Natural killer cell (primary cell): ENCODE measurements around the gene SNX8. TPM values are rescaled to one million over a fixed set of nuclear protein-coding genes. Genes with fewer than 3 reads are reported as not detected.

Experiments
- ATAC-seq, 3 donors: fragments of 150-1000 bp in 2 of 3; fragments of 200-7000 bp in 1 of 3; cut with Tn5 transposase; 1 replicate in 1 of 3; 2 replicates in 2 of 3; pipeline ENCODE4 v1.10.0; 2021; ENCODE audit warnings: mild to moderate bottlenecking in 2 of 3, moderate library complexity in 2 of 3
- DNase-seq, 2 donors: peaks; one replicate each; pipeline versions ENCODE4 v3.0.0 to v3.0.0-alpha.2; 2013 to 2021; ENCODE audit warnings: mixed read lengths in 1 of 2
- H3K27ac ChIP-seq: one replicate; pipeline ENCODE4 v1.5.1; 2013; ENCODE audit warnings: mild to moderate bottlenecking, low read length
- H3K27me3 ChIP-seq: one replicate; pipeline ENCODE4 v1.6.1; 2013; ENCODE audit warnings: low read length; ENCODE audit not compliant: control insufficient read depth, insufficient read depth
- H3K36me3 ChIP-seq: one replicate; pipeline ENCODE4 v1.6.1; 2013; ENCODE audit warnings: low read length; ENCODE audit not compliant: control insufficient read depth, insufficient read depth
- H3K4me1 ChIP-seq: one replicate; pipeline ENCODE4 v1.6.1; 2013; ENCODE audit warnings: low read length; ENCODE audit not compliant: control insufficient read depth, insufficient read depth
- H3K4me3 ChIP-seq: one replicate; pipeline ENCODE4 v1.5.1; 2013; ENCODE audit warnings: low read length
- H3K9me3 ChIP-seq: one replicate; pipeline ENCODE4 v1.6.1; 2013; ENCODE audit warnings: low read length; ENCODE audit not compliant: control insufficient read depth, insufficient read depth
- H3K27ac Mint-ChIP-seq, 2 donors: one replicate each; pipeline ENCODE4 v1.8.0; 2022; ENCODE audit warnings: mild to moderate bottlenecking in 2 of 2, mixed read lengths in 2 of 2, moderate library complexity in 1 of 2
- H3K27me3 Mint-ChIP-seq, 2 donors: one replicate each; pipeline ENCODE4 v1.8.0; 2022; ENCODE audit warnings: low read depth in 2 of 2, mixed read lengths in 2 of 2
- H3K36me3 Mint-ChIP-seq: one replicate; pipeline ENCODE4 v1.8.0; 2022; ENCODE audit warnings: mixed read lengths
- H3K4me1 Mint-ChIP-seq, 2 donors: one replicate each; pipeline ENCODE4 v1.8.0; 2022; ENCODE audit warnings: mixed read lengths in 2 of 2
- H3K4me3 Mint-ChIP-seq: one replicate; pipeline ENCODE4 v1.8.0; 2022; ENCODE audit warnings: mild to moderate bottlenecking, moderate library complexity, mixed read lengths
- H3K9me3 Mint-ChIP-seq, 2 donors: one replicate each; pipeline ENCODE4 v1.8.0; 2022; ENCODE audit warnings: mixed read lengths in 2 of 2
- WGBS: methylation state at CpG from one replicate; pipeline ENCODE4 v1.1.7; 2013; ENCODE audit warnings: missing lambda C conversion rate; ENCODE audit not compliant: insufficient coverage; 5-methylcytosine and 5-hydroxymethylcytosine counted together
- intact Hi-C: fragments of 100-400 bp; cut with micrococcal nuclease; formaldehyde crosslinking; loops from one replicate; pipeline ENCODE4 v1.14.2; 2022
- total RNA-seq, 4 donors: library from RNA; stranded (reverse); fragments of 120-200 nt in 1 of 4; gene quantifications; one replicate each; pipeline versions ENCODE4 v1.2.3 to v1.2.4, GENCODE V29; 2013 to 2022
- TF ChIP-seq, protein P1 (sequence below): fragments of 200-600 bp; IDR thresholded peaks from one replicate; pipeline ENCODE4 v1.8.0; 2022; ENCODE audit warnings: antibody characterized with exemption

SNX8 gene
- total RNA-seq, 3 donors from 2014 or later (not counting 1 experiment from before 2014, with no cell fraction given): 8.3 to 15.7 (median 12.6) TPM

DNA sequence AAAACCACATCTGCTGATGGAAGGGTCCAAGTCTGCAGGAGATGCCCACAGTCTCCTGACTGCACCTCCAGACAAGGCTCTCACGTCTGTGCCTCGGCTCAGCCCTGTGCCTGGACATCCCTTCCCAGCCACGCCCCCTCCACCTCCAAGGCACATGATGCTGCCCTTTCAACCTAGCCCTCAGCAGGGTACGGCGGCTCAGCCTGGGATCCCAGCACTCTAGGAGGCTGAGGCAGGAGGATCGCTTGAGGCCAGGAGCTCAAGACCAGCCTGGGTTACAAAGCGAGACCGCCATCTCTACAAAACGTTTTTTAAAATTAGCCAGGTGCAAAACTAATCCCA, 95.8 kb downstream of the SNX8 start:
- no peaks in the 10 kb centered on the region for H3K4me1 ChIP-seq
- ATAC-seq (no peak), DNase-seq (no peak)
- Mint-ChIP-seq H3K27ac (no peak overlapping the region), H3K27me3 (no peaks in the 10 kb centered on the region), H3K9me3 (no peaks in the 10 kb centered on the region), H3K4me1 (no peaks in the 10 kb centered on the region), H3K4me3 (no peak overlapping the region), H3K36me3 (no peaks in the 10 kb centered on the region)
- no peak overlapping the region for H3K27ac ChIP-seq
- no peaks in the 10 kb centered on the region for H3K27me3 ChIP-seq
- WGBS: 96% methylated on average over 9 of the region's 9 CpGs
- no peaks in the 10 kb centered on the region for H3K9me3 ChIP-seq
- TF ChIP-seq, protein P1, sequence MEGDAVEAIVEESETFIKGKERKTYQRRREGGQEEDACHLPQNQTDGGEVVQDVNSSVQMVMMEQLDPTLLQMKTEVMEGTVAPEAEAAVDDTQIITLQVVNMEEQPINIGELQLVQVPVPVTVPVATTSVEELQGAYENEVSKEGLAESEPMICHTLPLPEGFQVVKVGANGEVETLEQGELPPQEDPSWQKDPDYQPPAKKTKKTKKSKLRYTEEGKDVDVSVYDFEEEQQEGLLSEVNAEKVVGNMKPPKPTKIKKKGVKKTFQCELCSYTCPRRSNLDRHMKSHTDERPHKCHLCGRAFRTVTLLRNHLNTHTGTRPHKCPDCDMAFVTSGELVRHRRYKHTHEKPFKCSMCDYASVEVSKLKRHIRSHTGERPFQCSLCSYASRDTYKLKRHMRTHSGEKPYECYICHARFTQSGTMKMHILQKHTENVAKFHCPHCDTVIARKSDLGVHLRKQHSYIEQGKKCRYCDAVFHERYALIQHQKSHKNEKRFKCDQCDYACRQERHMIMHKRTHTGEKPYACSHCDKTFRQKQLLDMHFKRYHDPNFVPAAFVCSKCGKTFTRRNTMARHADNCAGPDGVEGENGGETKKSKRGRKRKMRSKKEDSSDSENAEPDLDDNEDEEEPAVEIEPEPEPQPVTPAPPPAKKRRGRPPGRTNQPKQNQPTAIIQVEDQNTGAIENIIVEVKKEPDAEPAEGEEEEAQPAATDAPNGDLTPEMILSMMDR: no peak
- intact Hi-C loops: no loop called here
- peaks cover 51% of the 10 kb centered on the region for H3K36me3 ChIP-seq
- no peak overlapping the region for H3K4me3 ChIP-seq

DNA sequence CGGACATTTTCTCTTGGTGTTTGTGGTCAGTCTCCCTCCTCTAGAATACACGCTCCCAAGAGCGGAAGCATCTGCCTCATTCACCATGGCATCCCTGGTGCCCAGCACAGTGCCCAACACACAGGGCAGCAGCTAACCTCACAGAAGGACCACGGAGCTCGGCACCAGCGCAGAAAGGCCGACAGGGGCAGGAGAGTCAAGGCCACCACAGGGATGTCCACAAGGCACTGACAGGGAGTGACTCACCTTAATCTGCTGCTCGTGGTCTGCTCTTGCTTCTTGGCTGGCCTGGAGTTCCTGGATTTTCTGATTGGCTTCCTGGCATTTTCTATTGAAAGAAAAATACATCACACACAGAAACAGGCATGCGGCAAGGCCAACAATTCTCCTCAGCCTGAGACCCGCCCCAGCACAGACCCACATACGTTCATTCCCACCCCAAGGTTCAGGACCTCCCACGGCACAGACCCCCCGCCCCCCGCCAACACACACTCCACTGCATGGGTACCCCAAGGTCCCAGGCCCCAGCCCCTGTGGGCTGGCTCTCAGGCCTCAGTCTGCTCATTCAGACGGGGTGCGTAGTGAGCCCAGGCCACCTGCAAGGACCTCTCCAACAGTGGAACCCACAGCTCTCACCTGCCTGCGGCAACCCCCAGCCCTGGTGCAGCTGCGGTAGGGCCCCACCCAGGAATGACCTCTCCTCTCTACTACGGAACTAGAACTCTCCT, 96.4 kb downstream of the SNX8 start:
- intact Hi-C loops: no loop called here
- Mint-ChIP-seq H3K4me3 (no peak overlapping the region), H3K36me3 (no peaks in the 10 kb centered on the region), H3K27me3 (no peaks in the 10 kb centered on the region), H3K4me1 (no peaks in the 10 kb centered on the region), H3K27ac (no peak overlapping the region), H3K9me3 (no peaks in the 10 kb centered on the region)
- 94% methylated on average over 19 of the region's 19 CpGs for WGBS
- H3K36me3 ChIP-seq: peaks cover 54% of the 10 kb centered on the region
- no peak for DNase-seq
- ATAC-seq: no peak
- H3K9me3 ChIP-seq: no peaks in the 10 kb centered on the region
- no peaks in the 10 kb centered on the region for H3K27me3 ChIP-seq
- TF ChIP-seq, protein P1: no peak
- H3K4me3 ChIP-seq: no peak overlapping the region
- H3K4me1 ChIP-seq: no peaks in the 10 kb centered on the region
- H3K27ac ChIP-seq: no peak overlapping the region

DNA sequence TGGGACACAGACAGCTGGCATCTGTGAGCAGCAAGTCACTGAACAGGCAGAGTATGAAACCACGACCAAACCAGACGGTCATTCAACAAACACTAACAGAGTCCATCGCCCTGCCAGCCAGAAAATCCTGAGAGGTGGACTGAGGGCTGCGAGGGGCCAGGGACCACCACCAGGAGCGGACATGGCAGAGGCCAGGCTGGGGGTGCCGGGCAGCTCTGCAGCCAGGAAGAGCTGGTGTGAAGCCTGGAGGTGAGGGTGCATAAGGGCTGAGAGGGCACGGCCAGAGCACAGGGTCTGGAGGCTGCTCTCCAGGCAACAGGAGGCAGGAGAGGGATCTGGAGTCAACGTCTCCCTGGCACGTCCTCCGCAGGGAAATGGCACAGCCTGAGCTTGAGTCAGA, 97.0 kb downstream of the SNX8 start:
- Mint-ChIP-seq H3K4me1 (no peaks in the 10 kb centered on the region), H3K27ac (no peak overlapping the region), H3K9me3 (no peaks in the 10 kb centered on the region), H3K36me3 (peaks cover 6% of the 10 kb centered on the region), H3K27me3 (no peaks in the 10 kb centered on the region), H3K4me3 (no peak overlapping the region)
- Histone ChIP-seq H3K4me1 (no peaks in the 10 kb centered on the region), H3K4me3 (no peak overlapping the region), H3K9me3 (no peaks in the 10 kb centered on the region), H3K27ac (no peak overlapping the region), H3K27me3 (no peaks in the 10 kb centered on the region), H3K36me3 (peaks cover 56% of the 10 kb centered on the region)
- no peak for ATAC-seq
- intact Hi-C loops: no loop called here
- DNase-seq: no peak
- TF ChIP-seq, protein P1: no peak
- WGBS: 97% methylated on average over 10 of the region's 10 CpGs

DNA sequence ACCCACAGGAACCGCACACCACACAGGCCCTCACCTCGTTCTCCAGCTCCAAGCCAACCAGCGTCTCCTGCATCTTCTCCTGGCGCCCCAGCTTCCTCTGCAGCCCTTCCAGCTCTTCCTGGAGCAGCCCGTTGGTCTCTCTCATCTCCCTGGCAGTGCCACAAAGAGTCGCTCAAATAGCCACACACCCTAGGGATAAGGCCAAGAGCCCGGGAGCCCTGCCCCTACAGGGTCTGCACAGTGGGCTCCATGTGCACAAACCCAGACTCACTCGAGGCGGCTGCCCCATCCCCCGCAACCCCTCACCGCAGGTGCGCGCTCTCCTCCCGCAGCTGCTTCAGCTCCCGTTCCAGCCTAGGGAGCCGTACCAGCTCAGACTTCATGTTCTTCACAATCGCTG, 98.4 kb downstream of the SNX8 start:
- TF ChIP-seq, protein P1: no peak
- Mint-ChIP-seq H3K27me3 (no peaks in the 10 kb centered on the region), H3K36me3 (peaks cover 7% of the 10 kb centered on the region), H3K9me3 (no peaks in the 10 kb centered on the region), H3K4me3 (no peak overlapping the region), H3K27ac (no peak overlapping the region), H3K4me1 (no peaks in the 10 kb centered on the region)
- Histone ChIP-seq H3K36me3 (peaks cover 63% of the 10 kb centered on the region), H3K9me3 (no peaks in the 10 kb centered on the region), H3K4me1 (no peaks in the 10 kb centered on the region), H3K4me3 (no peak overlapping the region), H3K27me3 (no peaks in the 10 kb centered on the region), H3K27ac (no peak overlapping the region)
- intact Hi-C loops: no loop called here
- WGBS: 94% methylated on average over 17 of the region's 17 CpGs
- ATAC-seq (no peak), DNase-seq (no peak)
